WTC11 (cell line): ENCODE measurements around the gene ATP9B.

ENCODE experiments used
- CREB1 ChIP-seq: sonication (generic); formaldehyde crosslinking; IDR thresholded peaks from 2 replicates; pipeline ENCODE4 v1.8.0; 2023; ENCODE audit warnings: mild to moderate bottlenecking, missing genetic modification reagents
- CREM ChIP-seq: sonication (generic); formaldehyde crosslinking; IDR thresholded peaks from 2 replicates; pipeline ENCODE4 v1.8.1; 2022; ENCODE audit warnings: mild to moderate bottlenecking, missing genetic modification reagents, moderate library complexity
- JUN ChIP-seq: sonication (generic); formaldehyde crosslinking; IDR thresholded peaks from 2 replicates; pipeline ENCODE4 v1.8.0; 2023; ENCODE audit warnings: mild to moderate bottlenecking, missing genetic modification reagents
- SMAD3 ChIP-seq: sonication (generic); formaldehyde crosslinking; IDR thresholded peaks from 2 replicates; pipeline ENCODE4 v1.8.0; 2022; ENCODE audit warnings: missing genetic modification reagents, mild to moderate bottlenecking, borderline replicate concordance
- SP1 ChIP-seq: sonication (generic); formaldehyde crosslinking; conservative IDR thresholded peaks from 2 replicates; pipeline ENCODE4 v1.8.1; 2022; ENCODE audit warnings: missing genetic modification reagents
- ZNF317 ChIP-seq: sonication (generic); formaldehyde crosslinking; IDR thresholded peaks from 2 replicates; pipeline ENCODE4 v1.8.1; 2023; ENCODE audit warnings: low read depth, mild to moderate bottlenecking, moderate library complexity, missing genetic modification reagents, borderline replicate concordance
- TF ChIP-seq, protein P1 (sequence below): fragments of 200-600 bp; IDR thresholded peaks from 2 replicates; pipeline ENCODE4 v1.8.0; 2022; ENCODE audit warnings: antibody characterized with exemption
- TF ChIP-seq, protein P2 (sequence below): sonication (generic); formaldehyde crosslinking; IDR thresholded peaks from 2 replicates; pipeline ENCODE4 v1.8.0; 2022; ENCODE audit warnings: missing genetic modification reagents
- TF ChIP-seq, protein P3 (sequence below): sonication (generic); formaldehyde crosslinking; IDR thresholded peaks from 2 replicates; pipeline ENCODE4 v1.8.1; 2023; ENCODE audit warnings: mild to moderate bottlenecking, moderate library complexity, missing genetic modification reagents
- TF ChIP-seq, protein P4 (sequence below): sonication (generic); formaldehyde crosslinking; IDR thresholded peaks from 2 replicates; pipeline ENCODE4 v1.8.0; 2023; ENCODE audit warnings: missing genetic modification reagents, mild to moderate bottlenecking, borderline replicate concordance
- TF ChIP-seq, protein P5 (sequence below): sonication (generic); formaldehyde crosslinking; IDR thresholded peaks from 2 replicates; pipeline ENCODE4 v1.8.1; 2022; ENCODE audit warnings: missing genetic modification reagents, borderline replicate concordance
- TF ChIP-seq, protein P6 (sequence below): sonication (generic); formaldehyde crosslinking; IDR thresholded peaks from 2 replicates; pipeline ENCODE4 v1.8.0; 2023; ENCODE audit warnings: mild to moderate bottlenecking, missing genetic modification reagents

DNA sequence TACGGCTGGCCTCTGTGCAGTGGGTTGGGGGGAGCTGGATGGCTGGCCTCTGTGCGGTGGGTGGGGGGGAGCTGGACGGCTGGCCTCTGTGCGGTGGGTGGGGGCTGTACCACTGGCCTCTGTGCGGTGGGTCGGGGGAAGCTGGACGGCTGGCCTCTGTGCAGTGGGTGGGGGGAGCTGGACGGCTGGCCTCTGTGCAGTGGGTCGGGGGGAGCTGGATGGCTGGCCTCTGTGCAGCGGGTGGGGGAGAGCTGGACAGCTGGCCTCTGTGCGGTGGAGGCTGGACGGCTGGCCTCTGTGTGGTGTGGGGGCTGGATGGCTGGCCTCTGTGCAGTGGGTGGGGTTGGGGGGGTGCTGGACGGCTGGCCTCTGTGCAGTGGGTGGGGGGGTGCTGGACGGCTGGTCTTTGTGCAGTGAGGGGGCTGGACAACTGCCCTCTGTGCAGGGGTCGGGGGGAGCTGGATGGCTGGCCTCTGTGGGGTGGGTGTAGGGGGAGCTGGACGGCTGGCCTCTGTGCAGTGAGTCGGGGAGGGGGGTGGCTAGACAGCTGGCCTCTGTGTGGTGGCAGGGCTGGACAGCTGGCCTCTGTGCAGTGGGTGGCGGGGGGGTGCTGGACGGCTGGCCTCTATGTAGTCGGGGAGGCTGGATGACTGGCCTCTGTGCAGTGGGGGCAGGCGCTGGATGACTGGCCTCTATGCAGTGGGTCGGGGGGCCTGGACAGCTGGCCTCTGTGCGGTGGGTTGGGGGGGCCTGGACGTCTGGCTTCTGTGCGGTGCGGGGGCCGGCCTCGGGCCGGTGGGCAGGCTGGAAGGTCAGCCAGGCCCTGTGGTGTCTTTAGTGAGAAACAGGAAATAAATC, 358.4 kb downstream of the ATP9B start:
- TF ChIP-seq SP1 (CRISPR knock-in tag) = no peak
- TF ChIP-seq, protein P1, sequence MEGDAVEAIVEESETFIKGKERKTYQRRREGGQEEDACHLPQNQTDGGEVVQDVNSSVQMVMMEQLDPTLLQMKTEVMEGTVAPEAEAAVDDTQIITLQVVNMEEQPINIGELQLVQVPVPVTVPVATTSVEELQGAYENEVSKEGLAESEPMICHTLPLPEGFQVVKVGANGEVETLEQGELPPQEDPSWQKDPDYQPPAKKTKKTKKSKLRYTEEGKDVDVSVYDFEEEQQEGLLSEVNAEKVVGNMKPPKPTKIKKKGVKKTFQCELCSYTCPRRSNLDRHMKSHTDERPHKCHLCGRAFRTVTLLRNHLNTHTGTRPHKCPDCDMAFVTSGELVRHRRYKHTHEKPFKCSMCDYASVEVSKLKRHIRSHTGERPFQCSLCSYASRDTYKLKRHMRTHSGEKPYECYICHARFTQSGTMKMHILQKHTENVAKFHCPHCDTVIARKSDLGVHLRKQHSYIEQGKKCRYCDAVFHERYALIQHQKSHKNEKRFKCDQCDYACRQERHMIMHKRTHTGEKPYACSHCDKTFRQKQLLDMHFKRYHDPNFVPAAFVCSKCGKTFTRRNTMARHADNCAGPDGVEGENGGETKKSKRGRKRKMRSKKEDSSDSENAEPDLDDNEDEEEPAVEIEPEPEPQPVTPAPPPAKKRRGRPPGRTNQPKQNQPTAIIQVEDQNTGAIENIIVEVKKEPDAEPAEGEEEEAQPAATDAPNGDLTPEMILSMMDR = no peak
- TF ChIP-seq ZNF317 = no peak
- TF ChIP-seq, protein P2, sequence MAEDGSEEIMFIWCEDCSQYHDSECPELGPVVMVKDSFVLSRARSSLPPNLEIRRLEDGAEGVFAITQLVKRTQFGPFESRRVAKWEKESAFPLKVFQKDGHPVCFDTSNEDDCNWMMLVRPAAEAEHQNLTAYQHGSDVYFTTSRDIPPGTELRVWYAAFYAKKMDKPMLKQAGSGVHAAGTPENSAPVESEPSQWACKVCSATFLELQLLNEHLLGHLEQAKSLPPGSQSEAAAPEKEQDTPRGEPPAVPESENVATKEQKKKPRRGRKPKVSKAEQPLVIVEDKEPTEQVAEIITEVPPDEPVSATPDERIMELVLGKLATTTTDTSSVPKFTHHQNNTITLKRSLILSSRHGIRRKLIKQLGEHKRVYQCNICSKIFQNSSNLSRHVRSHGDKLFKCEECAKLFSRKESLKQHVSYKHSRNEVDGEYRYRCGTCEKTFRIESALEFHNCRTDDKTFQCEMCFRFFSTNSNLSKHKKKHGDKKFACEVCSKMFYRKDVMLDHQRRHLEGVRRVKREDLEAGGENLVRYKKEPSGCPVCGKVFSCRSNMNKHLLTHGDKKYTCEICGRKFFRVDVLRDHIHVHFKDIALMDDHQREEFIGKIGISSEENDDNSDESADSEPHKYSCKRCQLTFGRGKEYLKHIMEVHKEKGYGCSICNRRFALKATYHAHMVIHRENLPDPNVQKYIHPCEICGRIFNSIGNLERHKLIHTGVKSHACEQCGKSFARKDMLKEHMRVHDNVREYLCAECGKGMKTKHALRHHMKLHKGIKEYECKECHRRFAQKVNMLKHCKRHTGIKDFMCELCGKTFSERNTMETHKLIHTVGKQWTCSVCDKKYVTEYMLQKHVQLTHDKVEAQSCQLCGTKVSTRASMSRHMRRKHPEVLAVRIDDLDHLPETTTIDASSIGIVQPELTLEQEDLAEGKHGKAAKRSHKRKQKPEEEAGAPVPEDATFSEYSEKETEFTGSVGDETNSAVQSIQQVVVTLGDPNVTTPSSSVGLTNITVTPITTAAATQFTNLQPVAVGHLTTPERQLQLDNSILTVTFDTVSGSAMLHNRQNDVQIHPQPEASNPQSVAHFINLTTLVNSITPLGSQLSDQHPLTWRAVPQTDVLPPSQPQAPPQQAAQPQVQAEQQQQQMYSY = no peak
- TF ChIP-seq SMAD3 (CRISPR knock-in tag) = no peak
- TF ChIP-seq CREB1 (CRISPR knock-in tag) = no peak
- TF ChIP-seq, protein P3, sequence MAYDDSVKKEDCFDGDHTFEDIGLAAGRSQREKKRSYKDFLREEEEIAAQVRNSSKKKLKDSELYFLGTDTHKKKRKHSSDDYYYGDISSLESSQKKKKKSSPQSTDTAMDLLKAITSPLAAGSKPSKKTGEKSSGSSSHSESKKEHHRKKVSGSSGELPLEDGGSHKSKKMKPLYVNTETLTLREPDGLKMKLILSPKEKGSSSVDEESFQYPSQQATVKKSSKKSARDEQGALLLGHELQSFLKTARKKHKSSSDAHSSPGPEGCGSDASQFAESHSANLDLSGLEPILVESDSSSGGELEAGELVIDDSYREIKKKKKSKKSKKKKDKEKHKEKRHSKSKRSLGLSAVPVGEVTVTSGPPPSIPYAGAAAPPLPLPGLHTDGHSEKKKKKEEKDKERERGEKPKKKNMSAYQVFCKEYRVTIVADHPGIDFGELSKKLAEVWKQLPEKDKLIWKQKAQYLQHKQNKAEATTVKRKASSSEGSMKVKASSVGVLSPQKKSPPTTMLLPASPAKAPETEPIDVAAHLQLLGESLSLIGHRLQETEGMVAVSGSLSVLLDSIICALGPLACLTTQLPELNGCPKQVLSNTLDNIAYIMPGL (CRISPR knock-in tag) = no peak
- TF ChIP-seq, protein P4, sequence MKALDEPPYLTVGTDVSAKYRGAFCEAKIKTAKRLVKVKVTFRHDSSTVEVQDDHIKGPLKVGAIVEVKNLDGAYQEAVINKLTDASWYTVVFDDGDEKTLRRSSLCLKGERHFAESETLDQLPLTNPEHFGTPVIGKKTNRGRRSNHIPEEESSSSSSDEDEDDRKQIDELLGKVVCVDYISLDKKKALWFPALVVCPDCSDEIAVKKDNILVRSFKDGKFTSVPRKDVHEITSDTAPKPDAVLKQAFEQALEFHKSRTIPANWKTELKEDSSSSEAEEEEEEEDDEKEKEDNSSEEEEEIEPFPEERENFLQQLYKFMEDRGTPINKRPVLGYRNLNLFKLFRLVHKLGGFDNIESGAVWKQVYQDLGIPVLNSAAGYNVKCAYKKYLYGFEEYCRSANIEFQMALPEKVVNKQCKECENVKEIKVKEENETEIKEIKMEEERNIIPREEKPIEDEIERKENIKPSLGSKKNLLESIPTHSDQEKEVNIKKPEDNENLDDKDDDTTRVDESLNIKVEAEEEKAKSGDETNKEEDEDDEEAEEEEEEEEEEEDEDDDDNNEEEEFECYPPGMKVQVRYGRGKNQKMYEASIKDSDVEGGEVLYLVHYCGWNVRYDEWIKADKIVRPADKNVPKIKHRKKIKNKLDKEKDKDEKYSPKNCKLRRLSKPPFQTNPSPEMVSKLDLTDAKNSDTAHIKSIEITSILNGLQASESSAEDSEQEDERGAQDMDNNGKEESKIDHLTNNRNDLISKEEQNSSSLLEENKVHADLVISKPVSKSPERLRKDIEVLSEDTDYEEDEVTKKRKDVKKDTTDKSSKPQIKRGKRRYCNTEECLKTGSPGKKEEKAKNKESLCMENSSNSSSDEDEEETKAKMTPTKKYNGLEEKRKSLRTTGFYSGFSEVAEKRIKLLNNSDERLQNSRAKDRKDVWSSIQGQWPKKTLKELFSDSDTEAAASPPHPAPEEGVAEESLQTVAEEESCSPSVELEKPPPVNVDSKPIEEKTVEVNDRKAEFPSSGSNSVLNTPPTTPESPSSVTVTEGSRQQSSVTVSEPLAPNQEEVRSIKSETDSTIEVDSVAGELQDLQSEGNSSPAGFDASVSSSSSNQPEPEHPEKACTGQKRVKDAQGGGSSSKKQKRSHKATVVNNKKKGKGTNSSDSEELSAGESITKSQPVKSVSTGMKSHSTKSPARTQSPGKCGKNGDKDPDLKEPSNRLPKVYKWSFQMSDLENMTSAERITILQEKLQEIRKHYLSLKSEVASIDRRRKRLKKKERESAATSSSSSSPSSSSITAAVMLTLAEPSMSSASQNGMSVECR (CRISPR knock-in tag) = no peak
- TF ChIP-seq, protein P5, sequence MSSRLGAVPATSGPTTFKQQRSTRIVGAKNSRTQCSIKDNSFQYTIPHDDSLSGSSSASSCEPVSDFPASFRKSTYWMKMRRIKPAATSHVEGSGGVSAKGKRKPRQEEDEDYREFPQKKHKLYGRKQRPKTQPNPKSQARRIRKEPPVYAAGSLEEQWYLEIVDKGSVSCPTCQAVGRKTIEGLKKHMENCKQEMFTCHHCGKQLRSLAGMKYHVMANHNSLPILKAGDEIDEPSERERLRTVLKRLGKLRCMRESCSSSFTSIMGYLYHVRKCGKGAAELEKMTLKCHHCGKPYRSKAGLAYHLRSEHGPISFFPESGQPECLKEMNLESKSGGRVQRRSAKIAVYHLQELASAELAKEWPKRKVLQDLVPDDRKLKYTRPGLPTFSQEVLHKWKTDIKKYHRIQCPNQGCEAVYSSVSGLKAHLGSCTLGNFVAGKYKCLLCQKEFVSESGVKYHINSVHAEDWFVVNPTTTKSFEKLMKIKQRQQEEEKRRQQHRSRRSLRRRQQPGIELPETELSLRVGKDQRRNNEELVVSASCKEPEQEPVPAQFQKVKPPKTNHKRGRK (CRISPR knock-in tag) = no peak
- TF ChIP-seq, protein P6, sequence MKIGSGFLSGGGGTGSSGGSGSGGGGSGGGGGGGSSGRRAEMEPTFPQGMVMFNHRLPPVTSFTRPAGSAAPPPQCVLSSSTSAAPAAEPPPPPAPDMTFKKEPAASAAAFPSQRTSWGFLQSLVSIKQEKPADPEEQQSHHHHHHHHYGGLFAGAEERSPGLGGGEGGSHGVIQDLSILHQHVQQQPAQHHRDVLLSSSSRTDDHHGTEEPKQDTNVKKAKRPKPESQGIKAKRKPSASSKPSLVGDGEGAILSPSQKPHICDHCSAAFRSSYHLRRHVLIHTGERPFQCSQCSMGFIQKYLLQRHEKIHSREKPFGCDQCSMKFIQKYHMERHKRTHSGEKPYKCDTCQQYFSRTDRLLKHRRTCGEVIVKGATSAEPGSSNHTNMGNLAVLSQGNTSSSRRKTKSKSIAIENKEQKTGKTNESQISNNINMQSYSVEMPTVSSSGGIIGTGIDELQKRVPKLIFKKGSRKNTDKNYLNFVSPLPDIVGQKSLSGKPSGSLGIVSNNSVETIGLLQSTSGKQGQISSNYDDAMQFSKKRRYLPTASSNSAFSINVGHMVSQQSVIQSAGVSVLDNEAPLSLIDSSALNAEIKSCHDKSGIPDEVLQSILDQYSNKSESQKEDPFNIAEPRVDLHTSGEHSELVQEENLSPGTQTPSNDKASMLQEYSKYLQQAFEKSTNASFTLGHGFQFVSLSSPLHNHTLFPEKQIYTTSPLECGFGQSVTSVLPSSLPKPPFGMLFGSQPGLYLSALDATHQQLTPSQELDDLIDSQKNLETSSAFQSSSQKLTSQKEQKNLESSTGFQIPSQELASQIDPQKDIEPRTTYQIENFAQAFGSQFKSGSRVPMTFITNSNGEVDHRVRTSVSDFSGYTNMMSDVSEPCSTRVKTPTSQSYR (CRISPR knock-in tag) = no peak
- no peak for TF ChIP-seq JUN
- no peak for TF ChIP-seq CREM (CRISPR knock-in tag)
